Smooth muscle cell (in vitro differentiated cells): ENCODE results near the gene FETUB. TPM values are rescaled to one million over a fixed set of nuclear protein-coding genes. Genes with fewer than 3 reads are reported as not detected.

Experiments used
- DNase-seq: peaks from one replicate; lab custom pipeline; 2025; ENCODE audit not compliant: unreplicated experiment; lab: John Stamatoyannopoulos, UW
- H2AFZ ChIP-seq: fragments of 200-600 bp; sonication (generic); 2 replicates; pipeline ENCODE4 v1.6.0; 2016; ENCODE audit warnings: antibody characterized with exemption, low read depth, mild to moderate bottlenecking
- H3F3A ChIP-seq: fragments of 200-600 bp; sonication (generic); 2 replicates; pipeline ENCODE4 v1.6.0; 2017; ENCODE audit warnings: antibody characterized with exemption, low read depth
- H3K27ac ChIP-seq: fragments of 200-600 bp; sonication (generic); 2 replicates; pipeline ENCODE4 v1.5.1; 2016; ENCODE audit warnings: low read depth, mild to moderate bottlenecking
- H3K27me3 ChIP-seq: fragments of 200-600 bp; sonication (generic); 2 replicates; pipeline ENCODE4 v1.6.1; 2016; ENCODE audit warnings: low read depth, mild to moderate bottlenecking
- H3K36me3 ChIP-seq: fragments of 200-600 bp; sonication (generic); 2 replicates; pipeline ENCODE4 v1.5.1; 2016; ENCODE audit warnings: low read depth
- H3K4me1 ChIP-seq: fragments of 200-600 bp; sonication (generic); 2 replicates; pipeline ENCODE4 v1.5.1; 2016; ENCODE audit warnings: low read depth
- H3K4me2 ChIP-seq: fragments of 200-600 bp; sonication (generic); 2 replicates; pipeline ENCODE4 v1.6.0; 2016; ENCODE audit warnings: mild to moderate bottlenecking
- H3K4me3 ChIP-seq: fragments of 200-600 bp; sonication (generic); 2 replicates; pipeline ENCODE4 v1.5.1; 2016; ENCODE audit warnings: mild to moderate bottlenecking
- H3K79me2 ChIP-seq: fragments of 200-600 bp; sonication (generic); 2 replicates; pipeline ENCODE4 v1.6.0; 2016; ENCODE audit warnings: low read depth, mild to moderate bottlenecking
- H3K9ac ChIP-seq: fragments of 200-600 bp; sonication (generic); 2 replicates; pipeline ENCODE4 v1.6.0; 2016; ENCODE audit warnings: low read depth
- H3K9me3 ChIP-seq: fragments of 200-600 bp; sonication (generic); replicated peaks from 2 replicates; pipeline ENCODE4 v1.5.1; 2016; ENCODE audit warnings: low read depth
- H4K20me1 ChIP-seq: fragments of 200-600 bp; sonication (generic); 2 replicates; pipeline ENCODE4 v1.6.0; 2016; ENCODE audit warnings: low read depth
- WGBS: methylation state at CpG from one replicate; pipeline ENCODE4 v1.1.7; 2016; ENCODE audit warnings: low lambda C conversion rate; 5-methylcytosine and 5-hydroxymethylcytosine counted together
- polyA plus RNA-seq: library from polyadenylated mRNA; unstranded; fragments of >200 nt; fragmentation: Nextera tagmentation; extraction: Ambion mirVana; gene quantifications from 2 replicates; pipeline ENCODE4 v1.2.1, GENCODE V29; 2016
- total RNA-seq: library from RNA; depleted of rRNA; stranded (reverse); fragments of >200 nt; gene quantifications from 2 replicates; pipeline ENCODE4 v1.2.3, GENCODE V29; 2014
- TF ChIP-seq, protein P1 (sequence below): fragments of 200-600 bp; sonication (generic); IDR thresholded peaks from 2 replicates; pipeline ENCODE4 v1.5.1; 2017; ENCODE audit warnings: borderline replicate concordance, mild to moderate bottlenecking, antibody characterized with exemption; ENCODE audit not compliant: insufficient read depth, poor library complexity, severe bottlenecking

Gene FETUB
- total and polyA plus RNA-seq, 2 experiments from 2014 or later, result 1.9 TPM; not detected in 1

DNA sequence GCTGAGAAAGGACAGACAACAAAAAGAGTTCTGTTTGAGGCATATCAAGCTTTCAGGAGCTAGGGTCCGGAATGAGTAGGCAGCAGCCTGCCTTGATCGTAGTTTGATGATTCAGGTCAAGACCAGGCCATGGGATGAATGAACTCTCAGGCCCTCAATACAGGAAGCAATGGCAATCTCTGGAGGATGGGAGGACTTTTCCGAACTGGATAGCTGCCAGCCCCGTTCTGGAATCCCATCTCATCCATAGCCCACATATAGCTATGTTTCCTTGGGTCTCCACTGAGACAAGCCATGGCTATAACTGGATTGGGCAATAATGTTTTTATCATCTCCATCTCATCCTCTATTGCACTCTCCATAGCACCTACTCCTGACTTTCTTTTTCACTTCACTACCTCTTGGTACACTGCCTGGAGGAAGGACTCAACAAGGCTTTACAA is 14.6 kb upstream of the FETUB start:
- no peak for DNase-seq
- Histone ChIP-seq H3K9me3 (no peaks in the 10 kb centered on the region), H3K4me1 (no peaks in the 10 kb centered on the region), H3K4me2 (no peak overlapping the region), H4K20me1 (no peaks in the 10 kb centered on the region), H3K9ac (no peak overlapping the region), H3K36me3 (no peaks in the 10 kb centered on the region), H3K27ac (no peak overlapping the region), H3F3A (no peaks in the 10 kb centered on the region), H3K4me3 (no peak overlapping the region), H3K27me3 (peaks cover 13% of the 10 kb centered on the region), H3K79me2 (no peaks in the 10 kb centered on the region), H2AFZ (no peak overlapping the region)
- 85% methylated on average over 4 of the region's 4 CpGs for WGBS
- TF ChIP-seq, protein P1, sequence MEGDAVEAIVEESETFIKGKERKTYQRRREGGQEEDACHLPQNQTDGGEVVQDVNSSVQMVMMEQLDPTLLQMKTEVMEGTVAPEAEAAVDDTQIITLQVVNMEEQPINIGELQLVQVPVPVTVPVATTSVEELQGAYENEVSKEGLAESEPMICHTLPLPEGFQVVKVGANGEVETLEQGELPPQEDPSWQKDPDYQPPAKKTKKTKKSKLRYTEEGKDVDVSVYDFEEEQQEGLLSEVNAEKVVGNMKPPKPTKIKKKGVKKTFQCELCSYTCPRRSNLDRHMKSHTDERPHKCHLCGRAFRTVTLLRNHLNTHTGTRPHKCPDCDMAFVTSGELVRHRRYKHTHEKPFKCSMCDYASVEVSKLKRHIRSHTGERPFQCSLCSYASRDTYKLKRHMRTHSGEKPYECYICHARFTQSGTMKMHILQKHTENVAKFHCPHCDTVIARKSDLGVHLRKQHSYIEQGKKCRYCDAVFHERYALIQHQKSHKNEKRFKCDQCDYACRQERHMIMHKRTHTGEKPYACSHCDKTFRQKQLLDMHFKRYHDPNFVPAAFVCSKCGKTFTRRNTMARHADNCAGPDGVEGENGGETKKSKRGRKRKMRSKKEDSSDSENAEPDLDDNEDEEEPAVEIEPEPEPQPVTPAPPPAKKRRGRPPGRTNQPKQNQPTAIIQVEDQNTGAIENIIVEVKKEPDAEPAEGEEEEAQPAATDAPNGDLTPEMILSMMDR, result no peak

DNA sequence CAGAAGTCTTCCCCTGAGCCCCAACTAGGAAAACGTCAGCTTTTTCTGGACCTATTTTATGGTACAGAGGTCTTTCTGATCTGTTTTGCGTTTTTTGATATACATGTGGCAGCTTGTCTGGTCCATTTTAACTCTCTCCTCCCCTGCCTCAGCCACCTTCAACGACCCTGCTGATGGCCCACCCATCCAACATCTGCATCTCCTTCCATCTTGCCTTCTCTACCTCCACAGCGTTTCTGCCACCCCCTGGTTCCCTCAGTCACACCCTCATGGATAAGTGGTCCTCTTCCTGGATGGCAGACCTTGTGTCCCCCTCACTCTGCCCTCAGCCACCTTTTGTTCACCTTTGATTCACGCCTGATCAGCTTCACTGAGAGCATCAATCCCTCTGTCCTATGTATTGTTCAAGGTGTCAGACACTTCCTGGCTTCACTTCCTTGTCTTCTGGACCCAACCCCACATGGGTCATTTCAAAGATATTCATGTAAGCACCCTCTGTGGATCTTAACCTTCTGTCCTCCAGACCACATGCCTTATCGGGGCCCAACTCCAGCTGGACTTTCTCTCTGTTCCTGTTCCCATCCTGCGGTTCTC is 13.8 kb upstream of the FETUB start:
- Histone ChIP-seq H3F3A (no peaks in the 10 kb centered on the region), H3K9ac (no peak overlapping the region), H3K36me3 (no peaks in the 10 kb centered on the region), H3K27me3 (peaks cover 13% of the 10 kb centered on the region), H3K9me3 (no peaks in the 10 kb centered on the region), H4K20me1 (no peaks in the 10 kb centered on the region), H2AFZ (no peak overlapping the region), H3K27ac (no peak overlapping the region), H3K4me1 (no peaks in the 10 kb centered on the region), H3K79me2 (no peaks in the 10 kb centered on the region), H3K4me3 (no peak overlapping the region), H3K4me2 (no peak overlapping the region)
- no peak for DNase-seq
- TF ChIP-seq, protein P1, result no peak
- WGBS, result 82% methylated on average over 7 of the region's 7 CpGs

DNA sequence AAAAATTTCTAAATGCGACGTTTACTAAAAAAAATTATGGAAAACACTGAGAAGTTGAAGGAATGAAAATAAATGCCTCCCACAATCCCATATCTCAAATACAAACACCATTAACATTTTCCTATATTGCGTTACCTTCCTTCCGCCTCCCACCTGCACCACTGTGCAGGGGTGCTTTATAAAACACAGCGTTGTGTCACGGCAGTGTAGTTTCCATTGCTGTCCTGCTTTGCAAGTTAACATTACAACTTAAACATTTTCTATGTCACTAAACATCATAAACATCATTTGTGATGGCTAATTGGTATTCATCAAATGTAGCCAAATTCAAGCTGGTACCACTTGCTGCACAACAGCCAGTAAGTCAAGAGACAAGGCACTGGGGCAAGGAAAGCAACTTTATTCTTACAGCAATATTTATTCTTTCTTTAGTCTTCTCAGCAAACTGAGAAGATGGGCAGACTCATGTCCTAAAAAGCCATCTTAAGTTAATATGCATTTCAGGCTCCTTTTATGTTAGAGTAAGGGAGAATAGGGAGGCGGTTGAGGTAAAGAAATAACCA is 12.3 kb upstream of the FETUB start:
- no peak for DNase-seq
- Histone ChIP-seq H3K27ac (no peak overlapping the region), H3K9ac (no peak overlapping the region), H3K27me3 (peaks cover 12% of the 10 kb centered on the region), H3K4me2 (no peak overlapping the region), H4K20me1 (no peaks in the 10 kb centered on the region), H3K4me3 (no peak overlapping the region), H3K4me1 (no peaks in the 10 kb centered on the region), H3F3A (no peaks in the 10 kb centered on the region), H3K9me3 (no peaks in the 10 kb centered on the region), H2AFZ (no peak overlapping the region), H3K36me3 (no peaks in the 10 kb centered on the region), H3K79me2 (no peaks in the 10 kb centered on the region)
- 97% methylated on average over 7 of the region's 7 CpGs for WGBS
- TF ChIP-seq, protein P1, result no peak

DNA sequence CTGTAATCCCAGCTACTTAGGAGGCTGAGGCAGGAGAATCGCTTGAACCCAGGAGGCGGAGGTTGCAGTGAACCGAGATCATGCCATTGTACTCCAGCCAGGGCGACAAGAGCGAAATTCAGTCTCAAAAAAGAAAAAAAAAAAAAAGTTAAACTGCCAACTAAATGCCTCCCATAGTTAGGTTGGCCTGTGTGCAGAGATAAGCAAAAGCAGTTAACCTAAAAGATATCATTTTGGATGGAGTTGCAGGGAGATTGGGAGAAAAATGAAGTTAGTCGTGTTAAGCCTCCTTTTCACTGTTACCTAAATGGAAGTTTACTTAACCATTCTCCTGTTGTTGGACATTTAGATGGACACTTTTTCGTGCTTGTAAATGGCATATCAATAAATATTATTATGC is 11.4 kb upstream of the FETUB start:
- H3K4me2 ChIP-seq, result no peak overlapping the region
- no peaks in the 10 kb centered on the region for H3K79me2 ChIP-seq
- no peak overlapping the region for H2AFZ ChIP-seq
- H4K20me1 ChIP-seq, result no peaks in the 10 kb centered on the region
- H3K4me3 ChIP-seq, result no peak overlapping the region
- no peaks in the 10 kb centered on the region for H3F3A ChIP-seq
- no peaks in the 10 kb centered on the region for H3K4me1 ChIP-seq
- TF ChIP-seq, protein P1, result no peak
- peaks cover 8% of the 10 kb centered on the region for H3K27me3 ChIP-seq
- H3K9me3 ChIP-seq, result no peaks in the 10 kb centered on the region
- no peaks in the 10 kb centered on the region for H3K36me3 ChIP-seq
- whole genome bisulfite sequencing, result 87% methylated on average over 7 of the region's 7 CpGs
- no peak overlapping the region for H3K9ac ChIP-seq
- DNase-seq, result no peak
- no peak overlapping the region for H3K27ac ChIP-seq
